ENCODE measurements around the gene TMEM182. TPM values are rescaled to one million over a fixed set of nuclear protein-coding genes. Genes with fewer than 3 reads are reported as not detected.

The TMEM182 gene
- total RNA-seq, result 1 to 10 TPM; 3.3 to 6.9 (median 5.7) TPM
- 4.6 TPM for total RNA-seq (2013)
- total RNA-seq, result 0.88 to 6.1 (median 2.8) reads per million in 29 experiments

GRCh38 chr2:102761763-102762162, at the start of gene TMEM182:
TSS of gene TMEM182 (plus strand) at chr2:102762031. CDS start at chr2:102762218, 187 bp downstream.
- no peak for ATAC-seq (replicated peaks in 1 of 4)
- H3K4me3 ChIP-seq (ENCODE audit: control insufficient read depth in 1 of 2, extremely low read depth in 1 of 2, low read length in 1 of 2), result no peak within 1 kb of the TSS
- no peak within 1 kb of the TSS for H3K27ac ChIP-seq (ENCODE audit: low read length)
- H3K4me3 Mint-ChIP-seq, result no peak within 1 kb of the TSS
- H3K9me3 ChIP-seq, result no peaks in the 10 kb centered on the region
- H3K36me3 Mint-ChIP-seq, result peaks cover 35% of the 10 kb centered on the region
- no peaks in the 10 kb centered on the region for H3K9me3 Mint-ChIP-seq
- H3K4me1 ChIP-seq (ENCODE audit: control insufficient read depth in 1 of 2, extremely low read depth in 1 of 2, insufficient read depth in 2 of 2, low read length in 2 of 2), result no peaks in the 10 kb centered on the region
- H3K27me3 ChIP-seq (replicated peaks in 1 of 2; ENCODE audit: control insufficient read depth in 2 of 2, extremely low read depth in 1 of 2, insufficient read depth in 2 of 2, low read length in 1 of 2), result no peaks in the 10 kb centered on the region
- H3K27ac Mint-ChIP-seq, result no peak within 1 kb of the TSS
- H3K27me3 Mint-ChIP-seq, result no peaks in the 10 kb centered on the region
- WGBS (ENCODE audit: insufficient coverage), result no CpG with 5 or more reads among the region's 4 CpGs
- no peaks in the 10 kb centered on the region for H3K4me1 Mint-ChIP-seq
- ChIA-PET CTCF (interaction anchor here in 1 of 2 donors (0.7 to 1.6 kb wide), 2 partner anchors 8 to 21 kb away, joined by 4 read pairs; no protein-coding TSS in a partner anchor), POLR2A (interaction anchor here in 1 of 2 donors (0.7 kb wide), 1 partner anchor 119 kb away, joined by 5 read pairs; no protein-coding TSS in a partner anchor)
- DNase-seq, result no peak
- peaks cover 0 to 3% of the 10 kb centered on the region in 2 donors for H3K36me3 ChIP-seq (ENCODE audit: control insufficient read depth in 2 of 2, extremely low read depth in 1 of 2, insufficient read depth in 1 of 2, low read length in 1 of 2)

GRCh38 chr2:102717308-102718018, 44.4 kb upstream of the TMEM182 start:
- H3K4me1 Mint-ChIP-seq, result no peaks in the 10 kb centered on the region
- POLR2A ChIA-PET, result no interaction called here
- ATAC-seq (replicated peaks in 1 of 4) (no peak), DNase-seq (no peak)
- Histone ChIP-seq H3K4me3 (ENCODE audit: control insufficient read depth in 1 of 2, extremely low read depth in 1 of 2, low read length in 1 of 2) (no peak overlapping the region), H3K9me3 (no peaks in the 10 kb centered on the region), H3K36me3 (ENCODE audit: control insufficient read depth in 2 of 2, extremely low read depth in 1 of 2, insufficient read depth in 1 of 2, low read length in 1 of 2) (peaks cover 11 to 46% of the 10 kb centered on the region in 2 donors), H3K4me1 (ENCODE audit: control insufficient read depth in 1 of 2, extremely low read depth in 1 of 2, insufficient read depth in 2 of 2, low read length in 2 of 2) (no peaks in the 10 kb centered on the region), H3K27ac (ENCODE audit: low read length) (no peak overlapping the region), H3K27me3 (replicated peaks in 1 of 2; ENCODE audit: control insufficient read depth in 2 of 2, extremely low read depth in 1 of 2, insufficient read depth in 2 of 2, low read length in 1 of 2) (no peaks in the 10 kb centered on the region)
- WGBS (ENCODE audit: insufficient coverage), result 100% methylated on average over 1 of the region's 5 CpGs
- no peak overlapping the region for H3K27ac Mint-ChIP-seq
- CTCF ChIA-PET, result interaction anchor here in 1 of 2 donors (0.8 kb wide), 1 partner anchor 12 kb away, joined by 3 read pairs; no protein-coding TSS in a partner anchor
- no peaks in the 10 kb centered on the region for H3K27me3 Mint-ChIP-seq
- H3K36me3 Mint-ChIP-seq, result peaks cover 44% of the 10 kb centered on the region
- no peak overlapping the region for H3K4me3 Mint-ChIP-seq
- H3K9me3 Mint-ChIP-seq, result no peaks in the 10 kb centered on the region

GRCh38 chr2:102718387-102719316, 43.2 kb upstream of the TMEM182 start:
- H3K36me3 ChIP-seq (ENCODE audit: control insufficient read depth in 2 of 2, extremely low read depth in 1 of 2, insufficient read depth in 1 of 2, low read length in 1 of 2), result peaks cover 11 to 54% of the 10 kb centered on the region in 2 donors
- no peak for DNase-seq
- no peaks in the 10 kb centered on the region for H3K4me1 ChIP-seq (ENCODE audit: control insufficient read depth in 1 of 2, extremely low read depth in 1 of 2, insufficient read depth in 2 of 2, low read length in 2 of 2)
- WGBS (ENCODE audit: insufficient coverage), result over 99% methylated on average over 23 of the region's 26 CpGs
- Mint-ChIP-seq H3K36me3 (peaks cover 54% of the 10 kb centered on the region), H3K4me3 (no peak overlapping the region), H3K9me3 (no peaks in the 10 kb centered on the region), H3K4me1 (no peaks in the 10 kb centered on the region), H3K27me3 (no peaks in the 10 kb centered on the region), H3K27ac (no peak overlapping the region)
- H3K27ac ChIP-seq (ENCODE audit: low read length), result no peak overlapping the region
- ATAC-seq (replicated peaks in 1 of 4), result no peak
- ChIA-PET CTCF (interaction anchor here in 1 of 2 donors (0.8 kb wide), 1 partner anchor 11 kb away, joined by 3 read pairs; no protein-coding TSS in a partner anchor), POLR2A (no interaction called here)
- H3K9me3 ChIP-seq, result no peaks in the 10 kb centered on the region
- no peak overlapping the region for H3K4me3 ChIP-seq (ENCODE audit: control insufficient read depth in 1 of 2, extremely low read depth in 1 of 2, low read length in 1 of 2)
- H3K27me3 ChIP-seq (replicated peaks in 1 of 2; ENCODE audit: control insufficient read depth in 2 of 2, extremely low read depth in 1 of 2, insufficient read depth in 2 of 2, low read length in 1 of 2), result no peaks in the 10 kb centered on the region

GRCh38 chr2:102724016-102724490, 37.8 kb upstream of the TMEM182 start:
- no peaks in the 10 kb centered on the region for H3K9me3 ChIP-seq
- Mint-ChIP-seq H3K27me3 (no peaks in the 10 kb centered on the region), H3K9me3 (no peaks in the 10 kb centered on the region), H3K4me1 (no peaks in the 10 kb centered on the region), H3K27ac (no peak overlapping the region), H3K4me3 (no peak overlapping the region), H3K36me3 (peaks cover 71% of the 10 kb centered on the region)
- peaks cover 6 to 61% of the 10 kb centered on the region in 2 donors for H3K36me3 ChIP-seq (ENCODE audit: control insufficient read depth in 2 of 2, extremely low read depth in 1 of 2, insufficient read depth in 1 of 2, low read length in 1 of 2)
- H3K4me3 ChIP-seq (ENCODE audit: control insufficient read depth in 1 of 2, extremely low read depth in 1 of 2, low read length in 1 of 2), result no peak overlapping the region
- no peaks in the 10 kb centered on the region for H3K4me1 ChIP-seq (ENCODE audit: control insufficient read depth in 1 of 2, extremely low read depth in 1 of 2, insufficient read depth in 2 of 2, low read length in 2 of 2)
- ChIA-PET POLR2A (no interaction called here), CTCF (no interaction called here)
- 89% methylated on average over 5 of the region's 7 CpGs for WGBS (ENCODE audit: insufficient coverage)
- H3K27me3 ChIP-seq (replicated peaks in 1 of 2; ENCODE audit: control insufficient read depth in 2 of 2, extremely low read depth in 1 of 2, insufficient read depth in 2 of 2, low read length in 1 of 2), result no peaks in the 10 kb centered on the region
- no peak for ATAC-seq (replicated peaks in 1 of 4)
- no peak overlapping the region for H3K27ac ChIP-seq (ENCODE audit: low read length)
- DNase-seq, result no peak

- Histone ChIP-seq H3K27ac (ENCODE audit: low read length) (no peak overlapping the region), H3K27me3 (replicated peaks in 1 of 2; ENCODE audit: control insufficient read depth in 2 of 2, extremely low read depth in 1 of 2, insufficient read depth in 2 of 2, low read length in 1 of 2) (no peaks in the 10 kb centered on the region), H3K4me1 (ENCODE audit: control insufficient read depth in 1 of 2, extremely low read depth in 1 of 2, insufficient read depth in 2 of 2, low read length in 2 of 2) (no peaks in the 10 kb centered on the region), H3K4me3 (ENCODE audit: control insufficient read depth in 1 of 2, extremely low read depth in 1 of 2, low read length in 1 of 2) (no peak overlapping the region), H3K36me3 (ENCODE audit: control insufficient read depth in 2 of 2, extremely low read depth in 1 of 2, insufficient read depth in 1 of 2, low read length in 1 of 2) (peaks cover 6 to 57% of the 10 kb centered on the region in 2 donors), H3K9me3 (no peaks in the 10 kb centered on the region)
- ChIA-PET POLR2A (no interaction called here), CTCF (no interaction called here)
- WGBS (ENCODE audit: insufficient coverage), result 95% methylated on average over 7 of the region's 10 CpGs
- ATAC-seq (replicated peaks in 1 of 4) (no peak), DNase-seq (no peak)
- H3K4me3 Mint-ChIP-seq, result no peak overlapping the region
- H3K27me3 Mint-ChIP-seq, result no peaks in the 10 kb centered on the region
- no peaks in the 10 kb centered on the region for H3K9me3 Mint-ChIP-seq
- H3K36me3 Mint-ChIP-seq, result peaks cover 67% of the 10 kb centered on the region
- no peaks in the 10 kb centered on the region for H3K4me1 Mint-ChIP-seq
- H3K27ac Mint-ChIP-seq, result no peak overlapping the region
Observed at GRCh38 chr2:102724553-102724952, 37.3 kb upstream of the TMEM182 start.
